GM10266 (cell line): ENCODE data around the gene MCTP2.

Source experiments
- DNase-seq: peaks from one replicate; pipeline ENCODE4 v3.0.0; 2012; ENCODE audit errors: extremely low spot score
- CTCF ChIP-seq: IDR thresholded peaks from 2 replicates; pipeline ENCODE4 v1.5.1; 2012; ENCODE audit warnings: mild to moderate bottlenecking, low read depth; ENCODE audit not compliant: control insufficient read depth, insufficient read depth; ENCODE audit errors: missing control alignments

Gene MCTP2

GRCh38 chr15:94243418-94243817 lies 12.1 kb downstream of the MCTP2 start:
- no peak for DNase-seq
- TF ChIP-seq CTCF: no peak

GRCh38 chr15:94246016-94246415 lies 14.7 kb downstream of the MCTP2 start:
- no peak for TF ChIP-seq CTCF
- DNase-seq: no peak

- no peak for DNase-seq
- TF ChIP-seq CTCF: no peak
Observed at GRCh38 chr15:94247789-94248638, 16.7 kb downstream of the MCTP2 start.

- TF ChIP-seq CTCF: no peak
- DNase-seq: no peak
Observed at GRCh38 chr15:94250801-94251200, 19.4 kb downstream of the MCTP2 start.

GRCh38 chr15:94252223-94252766 lies 20.9 kb downstream of the MCTP2 start:
- no peak for DNase-seq
- TF ChIP-seq CTCF: no peak

GRCh38 chr15:94252906-94253491 lies 21.6 kb downstream of the MCTP2 start:
- TF ChIP-seq CTCF: no peak
- no peak for DNase-seq

GRCh38 chr15:94253742-94254141 lies 22.4 kb downstream of the MCTP2 start:
- no peak for TF ChIP-seq CTCF

More at GRCh38 chr15:94253742-94254141, 22.4 kb downstream of the MCTP2 start:
- DNase-seq: no peak
